Pancreas (tissue), 10 donors: ENCODE results near the gene SLC36A3. TPM values are rescaled to one million over a fixed set of nuclear protein-coding genes. Genes with fewer than 3 reads are reported as not detected.

Experiments
- ATAC-seq, 4 donors: fragments of 200-7000 bp; cut with Tn5 transposase; one replicate each; pipeline versions ENCODE4 v1.8.0 to v1.9.1; 2020; ENCODE audit warnings: mild to moderate bottlenecking in 4 of 4, moderate library complexity in 4 of 4
- DNase-seq, 6 donors: peaks; one replicate each; pipeline ENCODE4 v3.0.0-alpha.2; 2020
- FAIRE-seq: peaks from 2 replicates; lab custom pipeline; 2012; peaks lifted over from hg19 to GRCh38; lab: Jason Lieb, UNC
- H3K27ac ChIP-seq, 4 donors: fragments of 200-600 bp; sonication (generic); 1 replicate in 3 of 4; 2 replicates in 1 of 4; pipeline versions ENCODE4 v1.5.0 to v1.8.0; 2020
- H3K27me3 ChIP-seq, 4 donors: fragments of 200-600 bp; one replicate each; pipeline ENCODE4 v1.8.0; 2021
- H3K36me3 ChIP-seq, 3 donors: fragments of 200-600 bp; sonication (generic) in 1 of 3; one replicate each; pipeline versions ENCODE4 v1.5.0 to v1.8.0; 2020 to 2021
- H3K4me1 ChIP-seq, 3 donors: fragments of 200-600 bp; one replicate each; pipeline ENCODE4 v1.8.0; 2021
- H3K4me3 ChIP-seq, 4 donors: fragments of 200-600 bp; sonication (generic) in 2 of 4; one replicate each; pipeline versions ENCODE4 v1.5.0 to v1.8.0; 2020 to 2021
- H3K9me3 ChIP-seq, 4 donors: fragments of 200-600 bp; one replicate each; pipeline ENCODE4 v1.8.0; 2021
- WGBS, 2 donors: extraction: QIAGEN DNeasy Blood & Tissue Kit; methylation state at CpG; one replicate each; pipeline ENCODE4 v1.1.7; 2013; 5-methylcytosine and 5-hydroxymethylcytosine counted together
- intact Hi-C, 3 donors: fragments of 100-400 bp; cut with DNase I; formaldehyde crosslinking; loops; one replicate each; pipeline versions ENCODE4 v1.11.1 to v1.14.2; 2022
- polyA plus RNA-seq, 2 donors: library from polyadenylated mRNA; stranded (reverse); fragments of 200-250 nt; gene quantifications; one replicate each; pipeline ENCODE4 v1.2.3, GENCODE V29; 2013
- total RNA-seq, 6 donors: library from RNA; stranded (reverse); fragmentation: NEBNext Ultra II Directional in 4 of 6; extraction: Animal tissue kit (Norgen Biotek cat#: 25700) in 4 of 6; gene quantifications; one replicate each; pipeline versions ENCODE4 v1.2.1 to v1.2.4, GENCODE V29; 2021 to 2023
- TF ChIP-seq, protein P1 (sequence below), 4 donors: fragments of 200-600 bp; sonication (generic) in 3 of 4; IDR thresholded peaks; one replicate each; pipeline versions ENCODE4 v1.5.0 to v1.8.0; 2021; ENCODE audit warnings: antibody characterized with exemption in 4 of 4
- donor health status: healthy with polysubstance abuse.
- donor health status: DM: no; HTN: no; CAD: no; lungs with moderate emphysema.
- donor health status: DM: no; HTN: no; CAD: no.
- donor health status: control.
- donor health status: control.
- donor health status: Bipolar disorder and iron deficiency.
- donor health status: DM: yes; HTN: yes; CAD: no.
- donor health status: DM: no; HTN: no; CAD: no.
- donor health status: DM: no; HTN: no; CAD: no.
- donor health status: DM: yes; HTN: yes; CAD: no.

The SLC36A3 gene
- total and polyA plus RNA-seq, 8 donors = not detected

DNA sequence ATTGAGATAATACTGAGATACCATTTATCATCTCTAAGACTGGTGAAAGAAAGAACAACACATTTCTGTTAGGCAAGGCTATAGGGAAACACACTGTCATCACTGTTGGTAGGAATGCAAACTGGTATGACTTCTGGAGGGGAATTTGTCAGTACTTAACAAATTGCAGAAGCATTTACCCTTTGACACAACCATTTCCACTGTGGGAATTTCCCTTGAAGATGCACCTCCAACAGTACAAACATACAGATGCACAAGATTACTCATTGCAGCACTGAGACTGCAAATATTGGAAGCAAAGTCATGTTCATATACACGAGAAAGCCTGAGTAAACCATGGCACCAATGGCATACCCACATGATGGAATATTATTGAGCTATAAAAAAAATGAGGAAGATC, 33.0 kb downstream of the SLC36A3 start:
- 71 to 84% methylated on average over 1 of the region's 1 CpG for WGBS, 2 donors
- Histone ChIP-seq H3K9me3 (no peaks in the 10 kb centered on the region), H3K36me3 (peaks cover 0 to 10% (median 10%) of the 10 kb centered on the region in 3 donors), H3K4me3 (no peak overlapping the region), H3K4me1 (no peaks in the 10 kb centered on the region), H3K27me3 (no peaks in the 10 kb centered on the region), H3K27ac (no peak overlapping the region)
- FAIRE-seq (no peak), ATAC-seq (peak in 1 of 4 donors; percentile 32), DNase-seq (no peak)
- intact Hi-C loops = no loop called here
- TF ChIP-seq, protein P1, sequence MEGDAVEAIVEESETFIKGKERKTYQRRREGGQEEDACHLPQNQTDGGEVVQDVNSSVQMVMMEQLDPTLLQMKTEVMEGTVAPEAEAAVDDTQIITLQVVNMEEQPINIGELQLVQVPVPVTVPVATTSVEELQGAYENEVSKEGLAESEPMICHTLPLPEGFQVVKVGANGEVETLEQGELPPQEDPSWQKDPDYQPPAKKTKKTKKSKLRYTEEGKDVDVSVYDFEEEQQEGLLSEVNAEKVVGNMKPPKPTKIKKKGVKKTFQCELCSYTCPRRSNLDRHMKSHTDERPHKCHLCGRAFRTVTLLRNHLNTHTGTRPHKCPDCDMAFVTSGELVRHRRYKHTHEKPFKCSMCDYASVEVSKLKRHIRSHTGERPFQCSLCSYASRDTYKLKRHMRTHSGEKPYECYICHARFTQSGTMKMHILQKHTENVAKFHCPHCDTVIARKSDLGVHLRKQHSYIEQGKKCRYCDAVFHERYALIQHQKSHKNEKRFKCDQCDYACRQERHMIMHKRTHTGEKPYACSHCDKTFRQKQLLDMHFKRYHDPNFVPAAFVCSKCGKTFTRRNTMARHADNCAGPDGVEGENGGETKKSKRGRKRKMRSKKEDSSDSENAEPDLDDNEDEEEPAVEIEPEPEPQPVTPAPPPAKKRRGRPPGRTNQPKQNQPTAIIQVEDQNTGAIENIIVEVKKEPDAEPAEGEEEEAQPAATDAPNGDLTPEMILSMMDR (IDR thresholded peaks at IDR 0.05) = no peak

DNA sequence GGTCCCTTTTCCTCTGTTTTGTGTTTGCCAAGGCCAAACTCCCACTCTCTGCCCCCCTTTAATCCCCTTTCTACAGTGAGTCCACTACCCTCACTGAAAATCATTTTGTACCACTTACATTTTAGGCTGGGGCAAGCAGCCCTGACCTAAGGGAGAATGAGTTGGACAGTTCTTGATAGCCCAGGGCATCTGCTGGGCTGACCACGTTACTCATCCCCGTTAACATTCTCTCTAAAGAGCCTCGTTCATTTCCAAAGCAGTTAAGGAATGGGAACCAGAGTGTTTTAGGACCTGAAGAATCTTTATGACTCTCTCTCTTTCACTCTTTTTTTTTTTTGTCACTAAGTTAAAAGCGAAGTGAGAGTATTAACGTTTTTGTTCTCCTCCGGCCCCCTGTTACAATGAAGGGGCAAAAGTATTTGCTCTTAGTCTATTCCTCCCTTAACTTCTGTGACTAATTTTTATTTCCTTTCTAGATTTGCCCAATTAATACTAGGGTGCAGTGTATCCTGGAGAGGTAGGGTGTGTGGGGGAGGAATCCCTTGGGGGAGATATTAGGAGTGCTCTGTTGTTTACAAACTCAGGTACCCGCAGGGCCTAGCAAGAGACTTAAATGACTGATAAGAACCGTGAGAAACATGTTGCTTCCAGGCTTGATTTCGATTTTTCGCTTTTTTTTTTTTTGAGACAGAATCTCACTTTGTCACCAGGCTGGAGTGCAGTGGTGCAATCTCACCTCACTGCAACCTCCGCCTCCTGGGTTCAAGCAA, 35.9 kb downstream of the SLC36A3 start:
- ATAC-seq = no peak
- no peaks in the 10 kb centered on the region for H3K27me3 ChIP-seq
- no peak for FAIRE-seq
- no peak overlapping the region for H3K4me3 ChIP-seq
- TF ChIP-seq, protein P1 (IDR thresholded peaks at IDR 0.05) = no peak
- H3K36me3 ChIP-seq = peaks cover 0 to 10% (median 10%) of the 10 kb centered on the region in 3 donors
- no peak overlapping the region for H3K27ac ChIP-seq
- no peaks in the 10 kb centered on the region for H3K9me3 ChIP-seq
- intact Hi-C loops = no loop called here
- WGBS, 2 donors = 85 to 87% methylated on average over 11 of the region's 11 CpGs
- no peaks in the 10 kb centered on the region for H3K4me1 ChIP-seq
- no peak for DNase-seq

DNA sequence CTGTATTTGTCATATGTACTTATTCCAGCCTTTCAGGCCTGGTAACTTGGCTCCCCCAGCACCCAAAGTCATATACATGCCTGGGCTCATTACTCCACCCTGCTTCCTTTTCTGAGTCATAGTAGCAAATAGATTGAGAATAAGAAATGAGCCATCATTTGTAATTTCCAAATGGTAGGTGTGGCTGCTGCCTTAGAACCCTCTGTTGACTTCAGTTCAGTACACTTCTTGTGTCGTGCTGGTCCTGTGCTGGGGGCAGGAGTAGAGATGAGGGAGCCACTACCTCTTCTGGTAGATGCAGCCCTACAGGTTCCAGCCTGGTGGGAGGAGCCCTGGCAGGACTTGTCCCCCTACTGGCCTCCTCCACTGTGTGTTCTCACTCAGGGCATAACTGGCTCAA, 39.5 kb downstream of the SLC36A3 start:
- Histone ChIP-seq H3K4me1 (no peaks in the 10 kb centered on the region), H3K27me3 (no peaks in the 10 kb centered on the region), H3K9me3 (no peaks in the 10 kb centered on the region), H3K27ac (no peak overlapping the region), H3K4me3 (no peak overlapping the region), H3K36me3 (peaks cover 0 to 10% (median 10%) of the 10 kb centered on the region in 3 donors)
- DNase-seq = no peak
- TF ChIP-seq, protein P1 (IDR thresholded peaks at IDR 0.05) = no peak
- peak in 2 of 4 donors; percentile 32 to 35 for ATAC-seq
- FAIRE-seq = no peak
- intact Hi-C loops = no loop called here
- WGBS, 2 donors = 76 to 81% methylated on average over 1 of the region's 1 CpG

DNA sequence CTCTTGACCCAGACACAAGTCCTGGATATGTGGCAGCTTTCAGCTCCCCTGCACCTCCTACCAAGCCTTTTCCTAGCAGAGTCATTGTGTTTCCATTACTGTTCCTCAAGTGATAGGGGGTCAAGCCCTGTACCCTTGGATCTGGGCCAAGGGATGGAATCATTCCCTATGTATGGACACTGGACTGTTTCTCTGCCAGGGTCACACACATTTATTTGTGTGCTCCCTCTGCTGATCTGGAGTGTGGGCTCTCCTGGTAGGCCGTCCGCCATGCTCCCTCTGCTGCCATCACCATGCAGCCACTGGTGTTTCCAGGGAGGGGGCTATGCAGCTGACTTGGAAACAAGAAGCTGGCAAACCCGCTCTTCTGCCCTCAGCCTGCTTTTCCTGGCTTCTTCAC, 41.0 kb downstream of the SLC36A3 start:
- FAIRE-seq = no peak
- H3K4me3 ChIP-seq = no peak overlapping the region
- TF ChIP-seq, protein P1 (IDR thresholded peaks at IDR 0.05) = no peak
- no peak for DNase-seq
- intact Hi-C loops = no loop called here
- ATAC-seq = no peak
- H3K27ac ChIP-seq = no peak overlapping the region
- H3K27me3 ChIP-seq = no peaks in the 10 kb centered on the region
- no peaks in the 10 kb centered on the region for H3K4me1 ChIP-seq
- peaks cover 0 to 10% (median 9%) of the 10 kb centered on the region in 3 donors for H3K36me3 ChIP-seq
- H3K9me3 ChIP-seq = no peaks in the 10 kb centered on the region
- 97% methylated on average over 3 of the region's 3 CpGs for WGBS, 2 donors

DNA sequence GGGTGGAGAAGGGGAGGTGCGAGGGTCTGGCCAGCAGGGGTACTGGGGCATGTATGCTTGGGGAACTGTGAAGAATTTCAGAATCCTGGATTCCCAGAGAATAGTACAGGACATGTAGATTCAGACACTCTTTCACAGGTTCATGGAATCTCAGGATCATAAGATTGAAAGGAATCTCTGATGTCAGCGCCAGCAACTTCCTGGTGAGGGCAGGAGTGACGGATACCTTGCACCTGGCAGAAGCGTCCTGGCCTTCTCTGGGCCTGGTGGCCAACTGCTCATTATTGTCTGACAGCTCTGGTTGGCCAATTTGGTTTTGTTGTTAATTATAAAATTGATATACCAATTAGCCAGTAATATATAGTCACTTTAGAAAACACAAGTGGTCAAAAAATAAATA, 43.6 kb downstream of the SLC36A3 start:
- no peaks in the 10 kb centered on the region for H3K36me3 ChIP-seq
- FAIRE-seq = no peak
- H3K4me1 ChIP-seq = no peaks in the 10 kb centered on the region
- no peaks in the 10 kb centered on the region for H3K9me3 ChIP-seq
- H3K27me3 ChIP-seq = no peaks in the 10 kb centered on the region
- no peak for ATAC-seq
- TF ChIP-seq, protein P1 (IDR thresholded peaks at IDR 0.05) = no peak
- DNase-seq = no peak
- intact Hi-C loops = no loop called here
- 93 to 99% methylated on average over 4 of the region's 4 CpGs for whole genome bisulfite sequencing, 2 donors
- no peak overlapping the region for H3K27ac ChIP-seq
- no peak overlapping the region for H3K4me3 ChIP-seq
